GM12878 (cell line): ENCODE measurements around the gene PRRC2C. TPM values are rescaled to one million over a fixed set of nuclear protein-coding genes. Genes with fewer than 3 reads are reported as not detected.

Experiments
- ATAC-seq: fragments of 200-7000 bp; cut with Tn5 transposase; 3 replicates; pipeline ENCODE4 v1.9.1; 2020; ENCODE audit warnings: mild to moderate bottlenecking, moderate library complexity
- BruUV-seq: library from RNA; stranded (reverse); fragments of 400-500 nt; replicated peaks from 2 replicates; lab custom pipeline; 2021; lab: Mats Ljungman, UMichigan
- CTCF ChIA-PET: fragments of 300-600 bp; sonication (Branson Sonifier 250); formaldehyde crosslinking; extraction: SDS; loops from one replicate; lab custom pipeline; 2021; ENCODE audit warnings: inconsistent platforms; lab: Yijun Ruan, JAX
- POLR2A ChIA-PET: fragments of 350-600 bp; formaldehyde crosslinking; extraction: SDS; loops from one replicate; lab custom pipeline; 2021; ENCODE audit warnings: inconsistent platforms; lab: Charles Lee
- RAD21 ChIA-PET: fragments of 300-600 bp; sonication (Branson Sonifier 250); formaldehyde crosslinking; loops from one replicate; lab custom pipeline; 2023; ENCODE audit warnings: antibody characterized with exemption; ENCODE audit not compliant: unreplicated experiment; lab: Charles Lee
- SMC1A ChIA-PET: fragments of 300-600 bp; sonication (Branson Sonifier 250); formaldehyde crosslinking; loops from one replicate; lab custom pipeline; 2023; ENCODE audit not compliant: unreplicated experiment, uncharacterized antibody; lab: Charles Lee
- DNase-seq: peaks from one replicate; pipeline ENCODE4 v3.0.0-alpha.2; 2011; ENCODE audit warnings: low read depth, low spot score
- FAIRE-seq: peaks from 3 replicates; lab custom pipeline; 2011; peaks lifted over from hg19 to GRCh38; lab: Jason Lieb, UNC
- H2AFZ ChIP-seq: 2 replicates; pipeline ENCODE4 v1.6.0; 2011; ENCODE audit warnings: low read depth, low read length, control low read depth; ENCODE audit not compliant: control insufficient read depth
- H3K27ac ChIP-seq: 2 replicates; pipeline ENCODE4 v1.5.1; 2011; ENCODE audit warnings: control low read depth; ENCODE audit not compliant: control insufficient read depth, insufficient read depth
- H3K27me3 ChIP-seq, 2 experiments: replicated peaks in 1 of 2; 2 replicates each; pipeline versions ENCODE4 v1.6.0 to v1.6.1; 2011; ENCODE audit warnings: low read length in 1 of 2; ENCODE audit not compliant: control insufficient read depth in 2 of 2, insufficient read depth in 2 of 2
- H3K36me3 ChIP-seq, 2 experiments: 2 replicates each; pipeline ENCODE4 v1.5.1; 2011; ENCODE audit warnings: low read length in 1 of 2; ENCODE audit not compliant: control insufficient read depth in 2 of 2, insufficient read depth in 2 of 2
- H3K4me1 ChIP-seq: 2 replicates; pipeline ENCODE4 v1.6.1; 2011; ENCODE audit warnings: mild to moderate bottlenecking, low read length, moderate library complexity, mixed read lengths; ENCODE audit not compliant: control insufficient read depth, insufficient read depth
- H3K4me2 ChIP-seq: 2 replicates; pipeline ENCODE4 v1.6.0; 2011; ENCODE audit warnings: control low read depth; ENCODE audit not compliant: control insufficient read depth, insufficient read depth
- H3K4me3 ChIP-seq: fragments of 200-600 bp; sonication (generic); 2 replicates; pipeline ENCODE4 v1.5.1; 2016
- H3K79me2 ChIP-seq: 2 replicates; pipeline ENCODE4 v1.6.0; 2011; ENCODE audit warnings: low read length; ENCODE audit not compliant: control insufficient read depth, insufficient read depth
- H3K9ac ChIP-seq: 2 replicates; pipeline ENCODE4 v1.8.0; 2011; ENCODE audit warnings: low read length, control low read depth, mixed read lengths; ENCODE audit not compliant: control insufficient read depth, insufficient read depth
- H3K9me3 ChIP-seq: replicated peaks from 3 replicates; pipeline ENCODE4 v1.5.1; 2011; ENCODE audit warnings: mild to moderate bottlenecking, low read length; ENCODE audit not compliant: control insufficient read depth, insufficient read depth
- H4K20me1 ChIP-seq: 2 replicates; pipeline ENCODE4 v1.6.0; 2011; ENCODE audit not compliant: control insufficient read depth, insufficient read depth
- BCL3 ChIP-seq: IDR thresholded peaks from 2 replicates; pipeline ENCODE4 v1.6.1; 2011; ENCODE audit warnings: borderline replicate concordance, low read depth, mild to moderate bottlenecking, moderate library complexity, low read length; ENCODE audit not compliant: insufficient read depth, poor library complexity, severe bottlenecking
- BHLHE40 ChIP-seq, 2 experiments: fragments of 450-650 bp in 1 of 2; IDR thresholded peaks; 2 replicates each; pipeline ENCODE4 v1.6.1; 2011 to 2017; ENCODE audit warnings: low read depth in 2 of 2, borderline replicate concordance in 1 of 2, improper control_type of control experiment in 1 of 2, low read length in 1 of 2, mild to moderate bottlenecking in 1 of 2
- E2F4 ChIP-seq: IDR thresholded peaks from 2 replicates; pipeline ENCODE4 v1.6.1; 2012; ENCODE audit warnings: low read depth, low read length, improper control_type of control experiment
- E2F8 ChIP-seq: fragments of 450-650 bp; IDR thresholded peaks from 2 replicates; pipeline ENCODE4 v1.6.1; 2018; ENCODE audit warnings: mild to moderate bottlenecking, low read depth, moderate library complexity; ENCODE audit not compliant: partially characterized antibody
- HSF1 ChIP-seq: fragments of 150-350 bp; IDR thresholded peaks from 2 replicates; pipeline ENCODE4 v1.6.1; 2014; ENCODE audit warnings: mild to moderate bottlenecking, low read depth, low read length
- IRF5 ChIP-seq: fragments of 450-650 bp; IDR thresholded peaks from 2 replicates; pipeline ENCODE4 v1.6.1; 2017; ENCODE audit warnings: borderline replicate concordance
- PKNOX1 ChIP-seq: fragments of 450-650 bp; IDR thresholded peaks from 2 replicates; pipeline ENCODE4 v1.6.1; 2016; ENCODE audit warnings: mild to moderate bottlenecking
- RAD51 ChIP-seq: fragments of 450-650 bp; IDR thresholded peaks from 2 replicates; pipeline ENCODE4 v1.6.1; 2016; ENCODE audit warnings: moderate library complexity, mild to moderate bottlenecking, inconsistent platforms
- SIN3A ChIP-seq: IDR thresholded peaks from 2 replicates; pipeline ENCODE4 v1.6.1; 2012; ENCODE audit warnings: low read depth, low read length, improper control_type of control experiment
- WGBS: methylation state at CpG from one replicate; pipeline ENCODE4 v1.1.6; 2016; ENCODE audit warnings: low lambda C conversion rate; ENCODE audit not compliant: insufficient replicate concordance, insufficient coverage; ENCODE audit errors: missing lambda C conversion rate; 5-methylcytosine and 5-hydroxymethylcytosine counted together
- in situ Hi-C: fragments of 300-500 bp; cut with MboI; formaldehyde crosslinking; loops from 9 replicates; pipeline ENCODE4 v1.14.3; 2018; ENCODE audit warnings: mixed read lengths
- intact Hi-C: fragments of 100-400 bp; cut with micrococcal nuclease; formaldehyde crosslinking; loops from one replicate; pipeline ENCODE4 v1.14.2; 2022; ENCODE audit not compliant: unreplicated experiment
- polyA plus RNA-seq, 11 experiments: library from polyadenylated mRNA; depleted of rRNA in 4 of 11; unstranded in 6 of 11; stranded (reverse) in 5 of 11; fragments of >200 nt; fragmentation: Nextera tagmentation in 4 of 11; fragmentation: Illumina TruSeq in 1 of 11; extraction: Ambion mirVana in 4 of 11; extraction: Trizol in 1 of 11; gene quantifications; 1 replicate in 1 of 11; 2 replicates in 10 of 11; pipeline versions ENCODE4 v1.2.1 to v1.2.3, GENCODE V29; 2011 to 2016; ENCODE audit warnings: inconsistent platforms in 2 of 11, missing spikeins in 2 of 11, low read depth in 1 of 11
- total RNA-seq, 4 experiments: library from RNA; depleted of rRNA in 3 of 4; stranded (reverse); fragments of >200 nt in 3 of 4; fragmentation: Illumina TruSeq in 1 of 4; extraction: Trizol in 1 of 4; gene quantifications; 2 replicates each; pipeline versions ENCODE4 v1.2.1 to v1.2.3, GENCODE V29; 2013 to 2021

The PRRC2C gene
- total and polyA plus RNA-seq, 10 of the 15 experiments (the other 5 are each of a cell fraction or from before 2014, with no cell fraction given) = 53.4 to 182 (median 91.8) TPM

GRCh38 chr1:171460018-171460620 is 25.2 kb upstream of the PRRC2C start:
- in situ Hi-C loops (no loop called here), intact Hi-C loops (no loop called here)
- no peaks in the 10 kb centered on the region for H3K9me3 ChIP-seq
- H3K9ac ChIP-seq = no peak overlapping the region
- ChIA-PET RAD21 (no interaction called here), CTCF (no interaction called here), POLR2A (interaction anchor here (0.7 kb wide), 1 partner anchor 63 kb away, joined by 8 read pairs; no protein-coding TSS in a partner anchor), SMC1A (no interaction called here)
- FAIRE-seq (no peak), ATAC-seq (no peak), DNase-seq (no peak)
- no peak overlapping the region for H3K27ac ChIP-seq
- 0 out of 4 replicates have a peak, but pooled peaks cover 0 to 3% of the 10 kb centered on the region in 2 experiments for H3K27me3 ChIP-seq
- H2AFZ ChIP-seq = no peak overlapping the region
- no TSS peak for BruUV-seq
- no peaks in the 10 kb centered on the region for H3K4me1 ChIP-seq
- H3K4me3 ChIP-seq = no peak overlapping the region
- no peaks in the 10 kb centered on the region for H3K36me3 ChIP-seq
- no peak overlapping the region for H3K4me2 ChIP-seq
- H4K20me1 ChIP-seq = no peaks in the 10 kb centered on the region
- 9% methylated on average over 4 of the region's 4 CpGs for WGBS
- H3K79me2 ChIP-seq = no peaks in the 10 kb centered on the region
- TF ChIP-seq BCL3 = no peak
- no peak for TF ChIP-seq E2F4
- no peak for TF ChIP-seq IRF5
- no peak for TF ChIP-seq PKNOX1
- TF ChIP-seq BHLHE40 (IDR thresholded peaks at IDR 0.05; ENCODE audit: borderline replicate concordance in 1 of 2, low read depth in 2 of 2, low read length in 1 of 2) = no peak
- no peak for TF ChIP-seq SIN3A
- TF ChIP-seq RAD51 = no peak
- TF ChIP-seq E2F8 = no peak
- no peak for TF ChIP-seq HSF1
